ENCODE data around the gene NPBWR2. TPM values are rescaled to one million over a fixed set of nuclear protein-coding genes. Genes with fewer than 3 reads are reported as not detected.

NPBWR2 gene
- polyA plus RNA-seq, 1 donor (not counting 4 experiments of a cell fraction or from before 2014, with no cell fraction given): not detected

DNA sequence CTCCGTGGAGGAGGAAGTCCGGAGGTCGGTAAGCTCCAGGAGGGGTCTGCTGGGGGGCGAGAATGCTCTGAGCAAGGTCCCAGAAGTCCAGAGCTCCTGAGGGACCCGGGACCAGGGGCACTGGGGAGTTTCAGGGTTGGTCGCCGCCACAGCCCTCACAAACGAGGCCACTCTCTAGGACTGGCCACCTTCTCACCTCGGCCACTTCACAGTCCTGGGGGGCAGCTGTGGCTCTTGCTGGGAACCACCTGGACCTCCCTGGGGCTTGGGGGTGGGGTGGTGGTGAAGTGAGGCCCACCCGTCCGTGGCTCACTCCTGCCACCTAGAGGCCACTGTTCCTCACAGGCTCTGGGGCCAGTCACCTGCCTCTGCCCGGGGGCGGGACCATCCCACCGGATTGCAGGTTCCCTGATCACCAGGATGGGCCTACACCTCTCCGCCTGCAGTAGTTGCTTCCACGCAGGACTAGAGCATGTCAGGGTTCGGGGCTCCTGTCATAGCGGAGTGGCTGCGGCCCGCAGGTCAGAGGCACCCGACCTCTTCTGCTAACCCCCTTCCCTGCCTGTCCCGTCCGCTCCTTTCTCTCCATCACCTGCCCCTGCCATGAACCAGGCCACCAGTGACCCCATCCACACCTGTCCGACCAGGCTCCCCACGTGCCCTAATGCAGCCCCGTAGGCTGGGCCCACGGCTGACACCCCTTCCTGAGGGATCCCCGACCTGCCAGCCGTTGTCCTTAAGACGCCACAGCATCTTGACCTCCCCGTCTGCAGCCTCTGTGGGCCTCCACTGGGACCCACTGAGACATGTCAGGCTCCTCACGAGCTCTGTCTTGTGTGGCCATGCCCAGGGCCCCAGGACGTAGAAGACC, 49.5 kb downstream of the NPBWR2 start:
- peaks cover 32% of the 10 kb centered on the region for H3K4me1 ChIP-seq (ENCODE audit: control insufficient read depth, extremely low read depth, insufficient read depth, low read length)
- H4K20me1 ChIP-seq (ENCODE audit: control insufficient read depth, extremely low read depth, insufficient read depth, low read length): peaks cover 2% of the 10 kb centered on the region
- DNase-seq (ENCODE audit: low read depth, low spot score) (no peak), FAIRE-seq (no peak)
- no peaks in the 10 kb centered on the region for H3K27me3 ChIP-seq (ENCODE audit: control insufficient read depth, extremely low read depth, insufficient read depth, low read length)
- no peak overlapping the region for H3K27ac ChIP-seq (ENCODE audit: control insufficient read depth, insufficient read depth, low read length)
- no peak overlapping the region for H2AFZ ChIP-seq (ENCODE audit: control insufficient read depth, low read length)
- TF ChIP-seq, protein P1, sequence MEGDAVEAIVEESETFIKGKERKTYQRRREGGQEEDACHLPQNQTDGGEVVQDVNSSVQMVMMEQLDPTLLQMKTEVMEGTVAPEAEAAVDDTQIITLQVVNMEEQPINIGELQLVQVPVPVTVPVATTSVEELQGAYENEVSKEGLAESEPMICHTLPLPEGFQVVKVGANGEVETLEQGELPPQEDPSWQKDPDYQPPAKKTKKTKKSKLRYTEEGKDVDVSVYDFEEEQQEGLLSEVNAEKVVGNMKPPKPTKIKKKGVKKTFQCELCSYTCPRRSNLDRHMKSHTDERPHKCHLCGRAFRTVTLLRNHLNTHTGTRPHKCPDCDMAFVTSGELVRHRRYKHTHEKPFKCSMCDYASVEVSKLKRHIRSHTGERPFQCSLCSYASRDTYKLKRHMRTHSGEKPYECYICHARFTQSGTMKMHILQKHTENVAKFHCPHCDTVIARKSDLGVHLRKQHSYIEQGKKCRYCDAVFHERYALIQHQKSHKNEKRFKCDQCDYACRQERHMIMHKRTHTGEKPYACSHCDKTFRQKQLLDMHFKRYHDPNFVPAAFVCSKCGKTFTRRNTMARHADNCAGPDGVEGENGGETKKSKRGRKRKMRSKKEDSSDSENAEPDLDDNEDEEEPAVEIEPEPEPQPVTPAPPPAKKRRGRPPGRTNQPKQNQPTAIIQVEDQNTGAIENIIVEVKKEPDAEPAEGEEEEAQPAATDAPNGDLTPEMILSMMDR (optimal IDR thresholded peaks at IDR 0.05 in 1 of 3, IDR thresholded peaks at IDR 0.05 in 1 of 3, conservative IDR thresholded peaks at IDR 0.05 in 1 of 3; ENCODE audit: extremely low read depth in 1 of 3, insufficient read depth in 2 of 3, low read length in 3 of 3): peak; percentile 84 to 96 (median 96)
- no peak for TF ChIP-seq EZH2 (IDR thresholded peaks at IDR 0.05; ENCODE audit: low read length)
- H3K4me3 ChIP-seq (ENCODE audit: control insufficient read depth in 2 of 3, extremely low read depth in 1 of 3, insufficient read depth in 2 of 3, low read depth in 1 of 3, low read length in 3 of 3): no peak overlapping the region
- no peaks in the 10 kb centered on the region for H3K9me1 ChIP-seq (ENCODE audit: control insufficient read depth, extremely low read depth, insufficient read depth, low read length)
- H3K9ac ChIP-seq (ENCODE audit: control insufficient read depth, extremely low read depth, insufficient read depth, low read length): no peak overlapping the region
- H3K36me3 ChIP-seq (ENCODE audit: control insufficient read depth in 2 of 2, extremely low read depth in 1 of 2, insufficient read depth in 2 of 2, low read length in 2 of 2): no peaks in the 10 kb centered on the region
- H3K4me2 ChIP-seq (ENCODE audit: control insufficient read depth, extremely low read depth, insufficient read depth, low read depth, low read length): no peak overlapping the region
- dilution Hi-C loops (cut with MboI; ENCODE audit: extremely low pct_ligation_motif_present, low sequenced_read_pairs): no loop called here
- no peaks in the 10 kb centered on the region for H3K79me2 ChIP-seq (ENCODE audit: control insufficient read depth, insufficient read depth, low read length)
- no peaks in the 10 kb centered on the region for H3K9me3 ChIP-seq (ENCODE audit: control insufficient read depth, low read depth, low read length)

DNA sequence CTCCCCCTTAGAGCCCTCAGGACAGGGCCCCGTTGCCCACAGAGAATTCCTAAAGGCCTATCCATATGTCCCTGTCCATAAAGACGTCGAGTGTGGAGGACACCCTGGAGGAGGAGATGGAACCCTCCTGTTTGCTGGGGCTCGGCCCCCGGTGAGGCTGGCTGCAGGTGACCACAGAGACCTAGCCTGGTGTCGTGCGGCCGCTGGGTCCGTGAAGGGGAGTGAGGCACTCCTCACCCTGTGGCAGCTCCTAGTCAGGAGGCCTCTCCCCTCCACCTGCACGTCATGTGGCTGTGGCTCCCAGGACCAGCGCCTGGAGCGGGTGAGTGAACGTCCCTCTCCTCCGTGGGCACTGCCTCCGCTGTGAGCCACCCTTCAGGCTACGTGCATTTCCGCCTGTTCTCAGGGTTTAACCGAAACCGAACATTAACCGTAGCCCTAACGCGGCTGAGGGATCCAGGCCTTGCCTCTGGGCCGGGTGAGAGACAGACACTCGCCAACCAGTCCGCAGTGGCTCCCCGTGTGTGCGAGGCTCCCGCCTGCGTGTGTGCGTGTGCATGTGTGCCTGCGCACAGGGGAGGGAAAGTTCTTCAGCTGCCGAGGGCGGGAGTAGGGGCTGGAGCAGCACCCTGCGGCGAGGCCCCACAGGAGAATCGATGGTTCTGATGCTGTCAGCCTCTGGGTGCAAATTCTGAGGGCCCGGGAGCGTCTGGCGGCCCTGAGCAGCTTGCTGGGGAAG, 50.3 kb downstream of the NPBWR2 start:
- DNase-seq (ENCODE audit: low read depth, low spot score) (no peak), FAIRE-seq (no peak)
- H3K4me1 ChIP-seq (ENCODE audit: control insufficient read depth, extremely low read depth, insufficient read depth, low read length): peaks cover 29% of the 10 kb centered on the region
- TF ChIP-seq, protein P1 (optimal IDR thresholded peaks at IDR 0.05 in 1 of 3, IDR thresholded peaks at IDR 0.05 in 1 of 3, conservative IDR thresholded peaks at IDR 0.05 in 1 of 3; ENCODE audit: extremely low read depth in 1 of 3, insufficient read depth in 2 of 3, low read length in 3 of 3): no peak
- no peak for TF ChIP-seq EZH2 (IDR thresholded peaks at IDR 0.05; ENCODE audit: low read length)
- no peaks in the 10 kb centered on the region for H3K9me1 ChIP-seq (ENCODE audit: control insufficient read depth, extremely low read depth, insufficient read depth, low read length)
- no peaks in the 10 kb centered on the region for H3K9me3 ChIP-seq (ENCODE audit: control insufficient read depth, low read depth, low read length)
- no peak overlapping the region for H2AFZ ChIP-seq (ENCODE audit: control insufficient read depth, low read length)
- H3K27me3 ChIP-seq (ENCODE audit: control insufficient read depth, extremely low read depth, insufficient read depth, low read length): no peaks in the 10 kb centered on the region
- H3K36me3 ChIP-seq (ENCODE audit: control insufficient read depth in 2 of 2, extremely low read depth in 1 of 2, insufficient read depth in 2 of 2, low read length in 2 of 2): no peaks in the 10 kb centered on the region
- H3K4me3 ChIP-seq (ENCODE audit: control insufficient read depth in 2 of 3, extremely low read depth in 1 of 3, insufficient read depth in 2 of 3, low read depth in 1 of 3, low read length in 3 of 3): no peak overlapping the region
- no peaks in the 10 kb centered on the region for H3K79me2 ChIP-seq (ENCODE audit: control insufficient read depth, insufficient read depth, low read length)
- no peak overlapping the region for H3K27ac ChIP-seq (ENCODE audit: control insufficient read depth, insufficient read depth, low read length)
- dilution Hi-C loops (cut with MboI; ENCODE audit: extremely low pct_ligation_motif_present, low sequenced_read_pairs): no loop called here
- no peak overlapping the region for H3K9ac ChIP-seq (ENCODE audit: control insufficient read depth, extremely low read depth, insufficient read depth, low read length)
- peaks cover 2% of the 10 kb centered on the region for H4K20me1 ChIP-seq (ENCODE audit: control insufficient read depth, extremely low read depth, insufficient read depth, low read length)
- H3K4me2 ChIP-seq (ENCODE audit: control insufficient read depth, extremely low read depth, insufficient read depth, low read depth, low read length): no peak overlapping the region

All from keratinocyte (primary cell).